Prostate gland (tissue), 2 donors: ENCODE data around the gene FBXO22. TPM values are rescaled to one million over a fixed set of nuclear protein-coding genes. Genes with fewer than 3 reads are reported as not detected.

Source experiments
- DNase-seq: peaks from one replicate; pipeline ENCODE4 v3.0.0-alpha.2; 2019; ENCODE audit warnings: low spot score
- H3K27ac ChIP-seq, 2 donors: fragments of 200-600 bp; sonication (generic); 2 replicates each; pipeline ENCODE4 v1.5.1; 2017 to 2019
- H3K27me3 ChIP-seq: fragments of 200-600 bp; sonication (generic); replicated peaks from 2 replicates; pipeline ENCODE4 v1.5.1; 2019; ENCODE audit not compliant: insufficient read depth
- H3K36me3 ChIP-seq, 2 donors: fragments of 200-600 bp; sonication (generic); 1 replicate in 1 of 2; 2 replicates in 1 of 2; pipeline versions ENCODE4 v1.5.1 to v1.8.1; 2017 to 2019
- H3K4me1 ChIP-seq: fragments of 200-600 bp; sonication (generic); replicated peaks from 2 replicates; pipeline ENCODE4 v1.5.1; 2019
- H3K4me3 ChIP-seq, 2 donors: fragments of 200-600 bp; sonication (generic); 2 replicates each; pipeline ENCODE4 v1.5.1; 2017 to 2019
- H3K9me3 ChIP-seq: fragments of 200-600 bp; sonication (generic); 2 replicates; pipeline ENCODE4 v1.5.1; 2017
- POLR2A ChIP-seq: fragments of 450-650 bp; IDR thresholded peaks from one replicate; pipeline ENCODE4 v1.6.1; 2016; ENCODE audit warnings: antibody characterized with exemption, mild to moderate bottlenecking
- POLR2AphosphoS5 ChIP-seq: sonication (generic); formaldehyde crosslinking; IDR thresholded peaks from one replicate; pipeline ENCODE4 v1.6.1; 2017; ENCODE audit warnings: antibody characterized with exemption
- WGBS: methylation state at CpG from one replicate; pipeline ENCODE4 v1.1.5; 2018; 5-methylcytosine and 5-hydroxymethylcytosine counted together
- intact Hi-C: fragments of 100-400 bp; cut with DNase I; formaldehyde crosslinking; loops from one replicate; pipeline ENCODE4 v1.14.2; 2022
- total RNA-seq, 2 donors: library from RNA; depleted of rRNA; stranded (reverse); fragments of >200 nt; gene quantifications; one replicate each; pipeline ENCODE4 v1.1.0, GENCODE V29; 2016
- TF ChIP-seq, protein P1 (sequence below), 4 experiments: fragments of 200-600 bp in 2 of 4; fragments of 450-650 bp in 2 of 4; sonication (generic) in 2 of 4; IDR thresholded peaks; 1 replicate in 3 of 4; 2 replicates in 1 of 4; pipeline ENCODE4 v1.5.1; 2016 to 2019; ENCODE audit warnings: antibody characterized with exemption in 4 of 4, mild to moderate bottlenecking in 2 of 4, moderate library complexity in 2 of 4

Gene FBXO22
- total RNA-seq, result 10 to 100 TPM; 10.8 to 34.7 TPM

DNA sequence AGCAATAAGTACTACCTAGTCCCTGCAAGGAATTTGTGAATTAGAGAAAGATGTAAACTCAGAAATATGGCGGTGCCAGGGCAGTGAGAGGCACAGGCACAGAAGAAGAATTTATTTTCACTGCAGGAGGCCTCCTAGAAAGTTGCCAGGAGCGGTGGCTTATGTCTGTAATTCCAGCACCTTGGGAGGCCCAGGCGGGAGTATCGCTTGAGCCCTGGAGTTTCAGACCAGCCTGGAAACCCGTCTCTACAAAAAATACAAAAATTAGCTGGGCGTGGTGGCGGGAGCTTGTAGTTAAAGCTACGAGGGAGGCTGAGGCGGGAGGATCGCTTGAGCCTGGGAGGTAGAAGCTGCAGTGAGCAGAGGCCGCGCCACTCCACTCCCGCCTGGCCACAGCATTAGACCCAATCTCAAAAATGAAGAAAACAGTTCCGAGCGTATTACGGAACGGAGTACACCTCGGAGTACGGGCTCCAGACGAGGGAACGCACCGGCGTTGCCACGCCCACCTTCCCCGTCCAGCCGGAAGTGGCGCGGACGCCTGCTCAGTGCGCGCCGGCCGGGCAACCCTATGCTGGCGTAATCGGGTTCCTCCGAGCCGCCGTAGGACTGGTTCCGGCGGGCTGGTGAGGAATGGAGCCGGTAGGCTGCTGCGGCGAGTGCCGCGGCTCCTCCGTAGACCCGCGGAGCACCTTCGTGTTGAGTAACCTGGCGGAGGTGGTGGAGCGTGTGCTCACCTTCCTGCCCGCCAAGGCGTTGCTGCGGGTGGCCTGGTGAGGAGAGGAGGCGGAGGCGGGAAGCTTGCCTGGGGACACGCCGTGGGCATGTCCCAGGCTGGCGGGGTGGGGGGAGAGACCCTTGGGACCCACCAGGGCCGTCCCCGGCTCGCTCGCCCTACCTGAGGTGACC lies at the start of gene FBXO22:
Gene FBXO22 (plus strand): TSS at position 548 of the 909 bp plus-strand sequence. CDS start 86 bp downstream, at position 634.
- Histone ChIP-seq H3K27me3 (no peaks in the 10 kb centered on the region), H3K36me3 (no peaks in the 10 kb centered on the region), H3K4me3 (peak within 1 kb of the TSS; percentile 73 to 85), H3K27ac (peak within 1 kb of the TSS; percentile 86), H3K9me3 (no peaks in the 10 kb centered on the region), H3K4me1 (peaks cover 4% of the 10 kb centered on the region)
- intact Hi-C loops, result loop anchor here (5.0 kb wide), 1 partner anchor 61 kb away; the partner anchor contains the start of gene UBE2Q2
- TF ChIP-seq, protein P1, sequence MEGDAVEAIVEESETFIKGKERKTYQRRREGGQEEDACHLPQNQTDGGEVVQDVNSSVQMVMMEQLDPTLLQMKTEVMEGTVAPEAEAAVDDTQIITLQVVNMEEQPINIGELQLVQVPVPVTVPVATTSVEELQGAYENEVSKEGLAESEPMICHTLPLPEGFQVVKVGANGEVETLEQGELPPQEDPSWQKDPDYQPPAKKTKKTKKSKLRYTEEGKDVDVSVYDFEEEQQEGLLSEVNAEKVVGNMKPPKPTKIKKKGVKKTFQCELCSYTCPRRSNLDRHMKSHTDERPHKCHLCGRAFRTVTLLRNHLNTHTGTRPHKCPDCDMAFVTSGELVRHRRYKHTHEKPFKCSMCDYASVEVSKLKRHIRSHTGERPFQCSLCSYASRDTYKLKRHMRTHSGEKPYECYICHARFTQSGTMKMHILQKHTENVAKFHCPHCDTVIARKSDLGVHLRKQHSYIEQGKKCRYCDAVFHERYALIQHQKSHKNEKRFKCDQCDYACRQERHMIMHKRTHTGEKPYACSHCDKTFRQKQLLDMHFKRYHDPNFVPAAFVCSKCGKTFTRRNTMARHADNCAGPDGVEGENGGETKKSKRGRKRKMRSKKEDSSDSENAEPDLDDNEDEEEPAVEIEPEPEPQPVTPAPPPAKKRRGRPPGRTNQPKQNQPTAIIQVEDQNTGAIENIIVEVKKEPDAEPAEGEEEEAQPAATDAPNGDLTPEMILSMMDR (IDR thresholded peaks at IDR 0.05), result no peak
- TF ChIP-seq POLR2A (peak; percentile 67), POLR2AphosphoS5 (peak; percentile 97)
- DNase-seq, result peak; percentile 91
- WGBS, result 1% methylated on average over 63 of the region's 63 CpGs

DNA sequence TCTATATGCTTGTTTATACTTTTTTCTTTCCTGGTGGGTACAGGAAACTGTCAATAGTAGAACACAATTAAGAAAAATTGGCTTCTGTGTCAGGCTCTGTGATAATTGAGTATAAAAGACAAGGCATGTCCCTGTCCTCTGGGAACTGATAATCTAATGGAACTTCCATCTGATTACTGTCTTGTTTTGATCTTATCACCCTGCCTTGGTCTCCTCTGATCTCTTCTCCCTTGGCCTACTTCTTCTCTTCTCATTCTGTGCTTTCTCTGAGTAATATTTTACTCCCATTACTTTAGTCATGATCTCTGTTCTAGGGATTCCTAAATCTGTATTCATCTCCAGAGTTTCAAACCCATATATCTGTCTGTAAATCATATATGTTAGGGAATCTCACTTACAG lies 45.8 kb upstream of the FBXO22 start:
- no peak for DNase-seq
- Histone ChIP-seq H3K27ac (no peak overlapping the region), H3K36me3 (no peaks in the 10 kb centered on the region), H3K4me1 (no peaks in the 10 kb centered on the region), H3K27me3 (no peaks in the 10 kb centered on the region), H3K9me3 (no peaks in the 10 kb centered on the region), H3K4me3 (no peak overlapping the region)
- no peak for TF ChIP-seq POLR2AphosphoS5
- TF ChIP-seq POLR2A, result no peak
- TF ChIP-seq, protein P1 (IDR thresholded peaks at IDR 0.05), result no peak
- intact Hi-C loops, result no loop called here

DNA sequence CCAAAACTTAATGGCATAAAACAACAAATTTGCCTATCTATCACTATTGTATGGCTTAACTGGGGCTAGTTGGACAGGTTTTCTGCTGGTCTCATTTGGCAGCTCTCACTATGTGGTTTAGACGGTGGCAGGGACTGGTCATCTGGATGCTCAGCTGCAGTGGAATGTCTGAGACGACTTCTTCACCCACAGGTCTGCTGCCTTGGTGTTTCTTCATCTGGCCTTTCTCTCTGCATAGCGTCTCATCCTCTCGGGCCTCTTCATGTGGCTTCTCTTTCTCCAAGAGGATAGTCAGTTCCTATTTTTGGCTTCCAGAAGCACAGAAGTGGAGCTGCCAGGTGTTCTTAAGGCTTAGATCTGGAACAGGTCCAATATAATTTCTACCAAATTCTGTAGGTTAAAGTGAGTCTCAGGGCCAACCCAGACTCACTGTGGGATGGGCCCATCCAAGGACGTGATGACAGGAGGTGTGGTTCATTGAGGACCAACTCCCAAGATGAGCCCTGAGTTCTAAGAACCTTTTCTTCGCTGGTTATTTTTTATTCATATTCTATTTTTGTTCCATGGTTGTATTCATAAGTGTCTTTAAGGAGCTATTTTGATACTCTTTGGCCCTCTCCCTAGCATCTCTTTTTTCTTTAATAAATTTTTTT lies 41.8 kb upstream of the FBXO22 start:
- Histone ChIP-seq H3K4me1 (no peaks in the 10 kb centered on the region), H3K4me3 (no peak overlapping the region), H3K27me3 (no peaks in the 10 kb centered on the region), H3K27ac (no peak overlapping the region), H3K9me3 (no peaks in the 10 kb centered on the region), H3K36me3 (no peaks in the 10 kb centered on the region)
- TF ChIP-seq, protein P1 (IDR thresholded peaks at IDR 0.05), result no peak
- TF ChIP-seq POLR2AphosphoS5 (no peak), POLR2A (no peak)
- WGBS, result 89% methylated on average over 6 of the region's 6 CpGs
- DNase-seq, result no peak
- intact Hi-C loops, result no loop called here

DNA sequence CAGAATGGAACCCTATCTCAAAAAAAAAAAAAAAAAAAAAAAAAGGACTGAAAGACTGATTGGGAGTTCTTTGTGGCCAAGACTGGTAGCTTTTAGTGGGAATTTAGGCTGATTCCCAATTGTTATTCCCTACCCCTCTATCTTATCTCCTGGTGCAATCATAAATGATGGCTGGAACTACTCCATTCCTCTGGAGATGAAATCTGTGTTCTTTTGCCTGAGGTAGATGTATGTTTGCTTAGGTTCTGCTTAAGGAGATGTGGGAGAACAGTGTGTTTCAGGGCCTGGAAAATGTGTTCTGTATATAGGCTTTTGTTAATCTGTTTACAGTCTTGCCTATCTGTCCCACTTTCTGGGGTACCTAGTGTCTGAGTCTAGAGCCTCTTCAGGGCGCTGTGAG lies 40.9 kb upstream of the FBXO22 start:
- Histone ChIP-seq H3K4me3 (no peak overlapping the region), H3K9me3 (no peaks in the 10 kb centered on the region), H3K36me3 (no peaks in the 10 kb centered on the region), H3K27me3 (no peaks in the 10 kb centered on the region), H3K4me1 (no peaks in the 10 kb centered on the region), H3K27ac (no peak overlapping the region)
- DNase-seq, result no peak
- WGBS, result 100% methylated on average over 1 of the region's 1 CpG
- TF ChIP-seq, protein P1 (IDR thresholded peaks at IDR 0.05), result no peak
- no peak for TF ChIP-seq POLR2AphosphoS5
- no peak for TF ChIP-seq POLR2A
- intact Hi-C loops, result no loop called here
